GM12872 (cell line): ENCODE measurements around the gene CA12.

ENCODE experiments used
- CTCF ChIP-seq: IDR thresholded peaks from 3 replicates; pipeline ENCODE4 v1.5.1; 2011; ENCODE audit warnings: low read depth, mild to moderate bottlenecking, low read length, moderate library complexity; ENCODE audit not compliant: insufficient read depth

Gene CA12

GRCh38 chr15:63389902-63390670, 8.4 kb upstream of the CA12 start:
- no peak for TF ChIP-seq CTCF

GRCh38 chr15:63388511-63388910, 6.9 kb upstream of the CA12 start:
- TF ChIP-seq CTCF: no peak

- TF ChIP-seq CTCF: no peak
These were observed 6.3 kb upstream of the CA12 start for GRCh38 chr15:63387748-63388493.

- TF ChIP-seq CTCF: no peak
These were observed 4.4 kb upstream of the CA12 start for GRCh38 chr15:63385911-63386531.

GRCh38 chr15:63384906-63385305, 3.3 kb upstream of the CA12 start:
- no peak for TF ChIP-seq CTCF

- no peak for TF ChIP-seq CTCF
These were observed 1.5 kb upstream of the CA12 start for GRCh38 chr15:63382966-63383710.

- no peak for TF ChIP-seq CTCF
These were observed 801 bp downstream of the CA12 start for GRCh38 chr15:63380808-63381282.
